Chondrocyte (in vitro differentiated cells): ENCODE data around the gene NTMT2. TPM values are rescaled to one million over a fixed set of nuclear protein-coding genes. Genes with fewer than 3 reads are reported as not detected.
A peak's percentile ranks its signal among the peaks of the same experiment; 100 is the strongest.

ENCODE experiments used
- DNase-seq: peaks from one replicate; pipeline ENCODE4 v3.0.0; 2021; ENCODE audit warnings: mixed read lengths, low spot score
- H3K27ac Mint-ChIP-seq: one replicate; pipeline ENCODE4 v1.8.0; 2021; ENCODE audit warnings: mild to moderate bottlenecking, moderate library complexity, mixed read lengths; ENCODE audit not compliant: unreplicated experiment
- H3K27me3 Mint-ChIP-seq: 2 replicates; pipeline ENCODE4 v1.8.0; 2021; ENCODE audit warnings: low read depth, mixed read lengths
- H3K36me3 Mint-ChIP-seq: 2 replicates; pipeline ENCODE4 v1.8.0; 2021; ENCODE audit warnings: low read depth, mixed read lengths
- H3K4me1 Mint-ChIP-seq: 2 replicates; pipeline ENCODE4 v1.8.0; 2021; ENCODE audit warnings: low read depth, mild to moderate bottlenecking, mixed read lengths
- H3K4me3 Mint-ChIP-seq: one replicate; pipeline ENCODE4 v1.8.0; 2021; ENCODE audit warnings: mild to moderate bottlenecking, moderate library complexity, mixed read lengths; ENCODE audit not compliant: unreplicated experiment
- H3K9me3 Mint-ChIP-seq: 2 replicates; pipeline ENCODE4 v1.8.0; 2021; ENCODE audit warnings: low read depth, mixed read lengths
- CTCF ChIP-seq: fragments of 200-600 bp; sonication (generic); IDR thresholded peaks from 2 replicates; pipeline ENCODE4 v1.5.0; 2021; ENCODE audit warnings: antibody characterized with exemption, mild to moderate bottlenecking, moderate library complexity
- total RNA-seq: library from RNA; stranded (reverse); gene quantifications from 3 replicates; pipeline ENCODE4 v1.2.1, GENCODE V29; 2021

NTMT2 gene
- total RNA-seq, 1 donor from 2014 or later: not detected

- no peak overlapping the region for H3K4me3 Mint-ChIP-seq
- H3K4me1 Mint-ChIP-seq: peaks cover 18% of the 10 kb centered on the region
- no peak for TF ChIP-seq CTCF
- no peak for DNase-seq
- H3K27me3 Mint-ChIP-seq: no peaks in the 10 kb centered on the region
- no peak overlapping the region for H3K27ac Mint-ChIP-seq
- peaks cover 12% of the 10 kb centered on the region for H3K9me3 Mint-ChIP-seq
- H3K36me3 Mint-ChIP-seq: no peaks in the 10 kb centered on the region
Observed at GRCh38 chr1:170198090-170198489, 52.3 kb downstream of the NTMT2 start.

GRCh38 chr1:170198584-170198983 lies 52.8 kb downstream of the NTMT2 start:
- H3K27ac Mint-ChIP-seq: no peak overlapping the region
- H3K27me3 Mint-ChIP-seq: no peaks in the 10 kb centered on the region
- H3K9me3 Mint-ChIP-seq: peaks cover 7% of the 10 kb centered on the region
- TF ChIP-seq CTCF: no peak
- H3K4me1 Mint-ChIP-seq: peaks cover 18% of the 10 kb centered on the region
- DNase-seq: no peak
- no peaks in the 10 kb centered on the region for H3K36me3 Mint-ChIP-seq
- no peak overlapping the region for H3K4me3 Mint-ChIP-seq

GRCh38 chr1:170200161-170200560 lies 54.4 kb downstream of the NTMT2 start:
- H3K36me3 Mint-ChIP-seq: no peaks in the 10 kb centered on the region
- no peaks in the 10 kb centered on the region for H3K27me3 Mint-ChIP-seq
- no peak for DNase-seq
- peaks cover 26% of the 10 kb centered on the region for H3K4me1 Mint-ChIP-seq
- no peak for TF ChIP-seq CTCF
- no peak overlapping the region for H3K27ac Mint-ChIP-seq
- no peak overlapping the region for H3K4me3 Mint-ChIP-seq
- H3K9me3 Mint-ChIP-seq: peaks cover 3% of the 10 kb centered on the region

- no peak for DNase-seq
- peaks cover 26% of the 10 kb centered on the region for H3K4me1 Mint-ChIP-seq
- peaks cover 3% of the 10 kb centered on the region for H3K9me3 Mint-ChIP-seq
- no peaks in the 10 kb centered on the region for H3K27me3 Mint-ChIP-seq
- H3K27ac Mint-ChIP-seq: peak overlapping the region; percentile 49
- H3K36me3 Mint-ChIP-seq: no peaks in the 10 kb centered on the region
- H3K4me3 Mint-ChIP-seq: no peak overlapping the region
- TF ChIP-seq CTCF: peak; percentile 60
Observed at GRCh38 chr1:170200621-170201397, 55.0 kb downstream of the NTMT2 start.

- H3K4me1 Mint-ChIP-seq: peaks cover 21% of the 10 kb centered on the region
Observed at GRCh38 chr1:170203693-170204092, 57.9 kb downstream of the NTMT2 start.

More at GRCh38 chr1:170203693-170204092, 57.9 kb downstream of the NTMT2 start:
- Mint-ChIP-seq H3K9me3 (peaks cover 5% of the 10 kb centered on the region), H3K36me3 (no peaks in the 10 kb centered on the region), H3K27ac (no peak overlapping the region), H3K4me3 (no peak overlapping the region), H3K27me3 (no peaks in the 10 kb centered on the region)
- no peak for DNase-seq
- TF ChIP-seq CTCF: no peak
